ENCODE results near the gene NEK7. TPM values are rescaled to one million over a fixed set of nuclear protein-coding genes. Genes with fewer than 3 reads are reported as not detected.

NEK7 gene
- total and polyA plus RNA-seq, 2 experiments from 2014 or later = 700 to 1,186 TPM

DNA sequence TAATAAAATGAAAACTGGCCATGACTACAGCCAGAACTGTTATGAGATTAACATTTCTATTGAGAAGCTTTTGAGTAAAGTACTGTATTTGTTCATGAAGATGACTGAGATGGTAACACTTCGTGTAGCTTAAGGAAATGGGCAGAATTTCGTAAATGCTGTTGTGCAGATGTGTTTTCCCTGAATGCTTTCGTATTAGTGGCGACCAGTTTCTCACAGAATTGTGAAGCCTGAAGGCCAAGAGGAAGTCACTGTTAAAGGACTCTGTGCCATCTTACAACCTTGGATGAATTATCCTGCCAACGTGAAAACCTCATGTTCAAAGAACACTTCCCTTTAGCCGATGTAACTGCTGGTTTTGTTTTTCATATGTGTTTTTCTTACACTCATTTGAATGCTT is 164.0 kb downstream of the NEK7 start:
- WGBS, 2 experiments (ENCODE audit: low coverage in 1 of 2, low lambda C conversion rate in 2 of 2, missing lambda C conversion rate in 2 of 2) = 93 to 94% methylated on average over 6 of the region's 6 CpGs

DNA sequence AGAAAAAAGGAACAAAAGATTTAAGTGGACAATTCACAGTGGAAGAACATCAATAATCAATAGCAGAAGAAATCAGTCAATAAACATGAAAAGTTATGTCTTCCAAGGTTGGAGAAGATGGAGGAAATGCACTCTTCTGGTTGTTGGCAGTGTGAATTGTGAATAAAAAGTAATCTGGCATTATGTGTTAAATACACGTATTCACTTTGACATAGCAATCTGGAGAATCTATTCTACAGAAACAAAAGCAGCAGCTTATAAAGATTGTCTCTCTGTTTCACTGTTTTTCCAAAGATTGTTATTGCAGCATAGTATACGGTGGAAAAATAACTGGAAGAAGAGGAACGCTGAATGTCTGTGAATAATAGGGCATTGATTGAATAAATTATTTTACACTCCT is 169.4 kb downstream of the NEK7 start:
- H3K4me2 ChIP-seq (ENCODE audit: unreplicated experiment) = no peak overlapping the region
- H3K4me3 ChIP-seq = no peak overlapping the region
- no peaks in the 10 kb centered on the region; the same call in 1 of the 2 replicates for H3K4me1 ChIP-seq (ENCODE audit: insufficient read depth)
- no peaks in the 10 kb centered on the region for H4K20me1 ChIP-seq (ENCODE audit: insufficient read depth)
- DNase-seq = no peak
- no peaks in the 10 kb centered on the region for H3K27me3 ChIP-seq (replicated peaks; ENCODE audit: insufficient read depth)
- peaks cover 24% of the 10 kb centered on the region for H3K36me3 ChIP-seq (ENCODE audit: low read depth)
- TF ChIP-seq EZH2 (IDR thresholded peaks at IDR 0.05; ENCODE audit: insufficient read depth, poor library complexity, severe bottlenecking) = no peak
- no peak for TF ChIP-seq EZH2phosphoT487 (IDR thresholded peaks at IDR 0.05; ENCODE audit: insufficient read depth, low read depth)
- 0 out of 2 replicates have a peak overlapping the region, but pooled peaks have one; percentile 6 for H3K27ac ChIP-seq
- in situ Hi-C loops (cut with MboI) = no loop called here
- 74 to 83% methylated on average over 3 of the region's 3 CpGs for WGBS, 2 experiments (ENCODE audit: low coverage in 1 of 2, low lambda C conversion rate in 2 of 2, missing lambda C conversion rate in 2 of 2)
- H2AFZ ChIP-seq = no peak overlapping the region
- H3K79me2 ChIP-seq (ENCODE audit: insufficient read depth) = peaks cover 13% of the 10 kb centered on the region
- H3F3A ChIP-seq (ENCODE audit: insufficient read depth) = peaks cover 80% of the 10 kb centered on the region
- H3K9me3 ChIP-seq (ENCODE audit: low read depth) = no peaks in the 10 kb centered on the region
- H3K9me2 ChIP-seq (ENCODE audit: insufficient read depth) = no peaks in the 10 kb centered on the region
- no peak overlapping the region for H3K9ac ChIP-seq

More for the DNA sequence above, 164.0 kb downstream of the NEK7 start:
- no peak overlapping the region for H3K9ac ChIP-seq
- DNase-seq = no peak
- no peak overlapping the region for H3K4me2 ChIP-seq (ENCODE audit: unreplicated experiment)
- no peak overlapping the region for H3K27ac ChIP-seq
- no peaks in the 10 kb centered on the region for H3K9me3 ChIP-seq (ENCODE audit: low read depth)
- no peak overlapping the region for H2AFZ ChIP-seq
- TF ChIP-seq EZH2phosphoT487 (IDR thresholded peaks at IDR 0.05; ENCODE audit: insufficient read depth, low read depth) (no peak), EZH2 (IDR thresholded peaks at IDR 0.05; ENCODE audit: insufficient read depth, poor library complexity, severe bottlenecking) (no peak)
- no peaks in the 10 kb centered on the region; the same call in 1 of the 2 replicates for H3K4me1 ChIP-seq (ENCODE audit: insufficient read depth)
- peaks cover 89% of the 10 kb centered on the region for H3F3A ChIP-seq (ENCODE audit: insufficient read depth)
- no peak overlapping the region for H3K4me3 ChIP-seq
- in situ Hi-C loops (cut with MboI) = no loop called here
- H4K20me1 ChIP-seq (ENCODE audit: insufficient read depth) = peaks cover 3% of the 10 kb centered on the region; the same call in 1 of the 2 replicates
- no peaks in the 10 kb centered on the region for H3K27me3 ChIP-seq (replicated peaks; ENCODE audit: insufficient read depth)
- H3K79me2 ChIP-seq (ENCODE audit: insufficient read depth) = peaks cover 67% of the 10 kb centered on the region
- peaks cover 64% of the 10 kb centered on the region for H3K36me3 ChIP-seq (ENCODE audit: low read depth)
- no peaks in the 10 kb centered on the region for H3K9me2 ChIP-seq (ENCODE audit: insufficient read depth)

- WGBS, 2 experiments (ENCODE audit: low coverage in 1 of 2, low lambda C conversion rate in 2 of 2, missing lambda C conversion rate in 2 of 2) = 58 to 73% methylated on average over 4 of the region's 4 CpGs
- Histone ChIP-seq H3K4me2 (ENCODE audit: unreplicated experiment) (no peak overlapping the region), H3K4me1 (ENCODE audit: insufficient read depth) (no peaks in the 10 kb centered on the region), H3K36me3 (ENCODE audit: low read depth) (peaks cover 17% of the 10 kb centered on the region), H3K4me3 (no peak overlapping the region), H3K9me2 (ENCODE audit: insufficient read depth) (no peaks in the 10 kb centered on the region), H2AFZ (no peak overlapping the region), H3F3A (ENCODE audit: insufficient read depth) (peaks cover 78% of the 10 kb centered on the region), H3K27ac (peak overlapping the region; percentile 6; the same call in 1 of the 2 replicates), H3K9me3 (ENCODE audit: low read depth) (no peaks in the 10 kb centered on the region), H3K9ac (no peak overlapping the region), H3K79me2 (ENCODE audit: insufficient read depth) (peaks cover 6% of the 10 kb centered on the region), H4K20me1 (ENCODE audit: insufficient read depth) (no peaks in the 10 kb centered on the region), H3K27me3 (replicated peaks; ENCODE audit: insufficient read depth) (no peaks in the 10 kb centered on the region)
- TF ChIP-seq EZH2phosphoT487 (IDR thresholded peaks at IDR 0.05; ENCODE audit: insufficient read depth, low read depth) (no peak), EZH2 (IDR thresholded peaks at IDR 0.05; ENCODE audit: insufficient read depth, poor library complexity, severe bottlenecking) (no peak)
- DNase-seq = peak; percentile 44
- in situ Hi-C loops (cut with MboI) = no loop called here
Measured at GRCh38 chr1:198326915-198327314, 170.1 kb downstream of the NEK7 start.

DNA sequence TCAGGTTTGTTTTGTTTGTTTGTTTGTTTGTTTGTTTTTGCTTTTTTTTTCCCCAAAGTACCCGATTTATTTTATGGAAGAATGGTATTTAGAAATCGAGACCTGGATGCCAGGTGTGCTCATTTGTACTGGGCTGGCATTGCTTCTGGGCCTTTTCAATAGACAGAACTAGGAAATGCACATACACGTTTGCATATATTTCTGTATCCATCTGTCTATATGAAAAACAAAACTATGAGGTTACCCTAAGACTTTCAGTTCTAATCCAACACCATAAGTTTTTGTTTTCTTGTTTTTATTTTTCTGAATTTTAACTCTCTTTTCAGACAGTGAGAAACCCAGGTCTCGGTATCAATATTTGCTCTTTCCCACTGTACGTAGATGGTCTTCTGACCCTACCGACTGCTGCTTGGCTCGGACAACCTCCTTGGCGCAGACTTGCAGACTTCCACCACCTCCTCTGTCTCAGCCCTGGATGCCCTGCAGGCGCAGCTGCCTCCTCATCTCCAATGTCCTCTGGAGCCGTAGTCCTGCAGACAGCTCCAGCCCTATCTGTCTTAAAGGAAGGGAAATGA is 171.7 kb downstream of the NEK7 start:
- Histone ChIP-seq H3K36me3 (ENCODE audit: low read depth) (peaks cover 2% of the 10 kb centered on the region; the same call in 1 of the 2 replicates), H3K9me2 (ENCODE audit: insufficient read depth) (no peaks in the 10 kb centered on the region), H3K4me1 (ENCODE audit: insufficient read depth) (peaks cover 9% of the 10 kb centered on the region), H3K9me3 (ENCODE audit: low read depth) (no peaks in the 10 kb centered on the region), H4K20me1 (ENCODE audit: insufficient read depth) (no peaks in the 10 kb centered on the region), H3K9ac (no peak overlapping the region), H3K27me3 (replicated peaks; ENCODE audit: insufficient read depth) (no peaks in the 10 kb centered on the region), H3K79me2 (ENCODE audit: insufficient read depth) (peaks cover 4% of the 10 kb centered on the region; the same call in 1 of the 2 replicates), H3K4me3 (no peak overlapping the region), H3K4me2 (ENCODE audit: unreplicated experiment) (no peak overlapping the region), H2AFZ (no peak overlapping the region), H3F3A (ENCODE audit: insufficient read depth) (peaks cover 76% of the 10 kb centered on the region), H3K27ac (no peak overlapping the region)
- DNase-seq = peak; percentile 20
- TF ChIP-seq EZH2 (IDR thresholded peaks at IDR 0.05; ENCODE audit: insufficient read depth, poor library complexity, severe bottlenecking) (no peak), EZH2phosphoT487 (IDR thresholded peaks at IDR 0.05; ENCODE audit: insufficient read depth, low read depth) (no peak)
- in situ Hi-C loops (cut with MboI) = no loop called here
- WGBS, 2 experiments (ENCODE audit: low coverage in 1 of 2, low lambda C conversion rate in 2 of 2, missing lambda C conversion rate in 2 of 2) = 97% methylated on average over 10 of the region's 10 CpGs

Data from GM23248 (cell line).